ENCODE measurements around the gene COPA.

GRCh38 chr1:160361814-160362167, 18.7 kb upstream of the COPA start:
- TF ChIP-seq GATA3 (IDR thresholded peaks at IDR 0.05; ENCODE audit: low read depth, low read length) (no peak), GATA2 (IDR thresholded peaks at IDR 0.05; ENCODE audit: low read depth, low read length) (no peak)

All from SH-SY5Y (cell line).